Measurements from ENCODE around the gene GLS2.

The GLS2 gene

GRCh38 chr12:56451147-56451546 lies 36.8 kb downstream of the GLS2 start:
- Histone ChIP-seq H3K79me2 (ENCODE audit: insufficient read depth, low read length) (peaks cover 28% of the 10 kb centered on the region), H3K9me2 (replicated peaks; ENCODE audit: insufficient read depth, low read length) (no peaks in the 10 kb centered on the region), H3K4me3 (ENCODE audit: insufficient read depth, low read length, poor library complexity, severe bottlenecking) (no peak overlapping the region), H3K27ac (ENCODE audit: low read depth, low read length) (no peak overlapping the region), H3K4me2 (ENCODE audit: low read depth, low read length, poor library complexity, severe bottlenecking) (no peak overlapping the region), H3F3A (ENCODE audit: insufficient read depth) (peaks cover 18% of the 10 kb centered on the region; the same call in 1 of the 2 replicates), H2AFZ (ENCODE audit: low read depth, low read length, severe bottlenecking) (no peak overlapping the region), H3K9me3 (ENCODE audit: insufficient read depth, low read length) (no peaks in the 10 kb centered on the region), H3K9ac (ENCODE audit: low read length) (no peak overlapping the region), H3K27me3 (ENCODE audit: low read length) (no peaks in the 10 kb centered on the region), H4K20me1 (ENCODE audit: low read depth, low read length) (no peaks in the 10 kb centered on the region), H3K36me3 (ENCODE audit: low read length) (no peaks in the 10 kb centered on the region)
- no peak for TF ChIP-seq EZH2phosphoT487 (conservative IDR thresholded peaks at IDR 0.05; ENCODE audit: low read length)
- TF ChIP-seq CTCF (IDR thresholded peaks at IDR 0.05; ENCODE audit: insufficient read depth, low read length, poor library complexity, severe bottlenecking) = no peak

- H3K27me3 ChIP-seq (ENCODE audit: low read length) = no peaks in the 10 kb centered on the region
- H4K20me1 ChIP-seq (ENCODE audit: low read depth, low read length) = no peaks in the 10 kb centered on the region
- H3K36me3 ChIP-seq (ENCODE audit: low read length) = no peaks in the 10 kb centered on the region
- TF ChIP-seq CTCF (IDR thresholded peaks at IDR 0.05; ENCODE audit: insufficient read depth, low read length, poor library complexity, severe bottlenecking) = no peak
- TF ChIP-seq EZH2phosphoT487 (conservative IDR thresholded peaks at IDR 0.05; ENCODE audit: low read length) = no peak
- H3K79me2 ChIP-seq (ENCODE audit: insufficient read depth, low read length) = peaks cover 34% of the 10 kb centered on the region
- peak overlapping the region; percentile 22 for H2AFZ ChIP-seq (ENCODE audit: low read depth, low read length, severe bottlenecking)
- no peaks in the 10 kb centered on the region for H3K9me2 ChIP-seq (replicated peaks; ENCODE audit: insufficient read depth, low read length)
- H3K27ac ChIP-seq (ENCODE audit: low read depth, low read length) = no peak overlapping the region
- H3K9ac ChIP-seq (ENCODE audit: low read length) = peak overlapping the region; percentile 94
- H3F3A ChIP-seq (ENCODE audit: insufficient read depth) = peaks cover 18% of the 10 kb centered on the region; the same call in 1 of the 2 replicates
- no peaks in the 10 kb centered on the region for H3K9me3 ChIP-seq (ENCODE audit: insufficient read depth, low read length)
- H3K4me3 ChIP-seq (ENCODE audit: insufficient read depth, low read length, poor library complexity, severe bottlenecking) = no peak overlapping the region
- H3K4me2 ChIP-seq (ENCODE audit: low read depth, low read length, poor library complexity, severe bottlenecking) = peak overlapping the region; percentile 92
Measured at GRCh38 chr12:56450241-56450640, 37.7 kb downstream of the GLS2 start.

GRCh38 chr12:56449622-56449984 lies 38.4 kb downstream of the GLS2 start:
- peak overlapping the region; percentile 92 for H3K4me2 ChIP-seq (ENCODE audit: low read depth, low read length, poor library complexity, severe bottlenecking)
- H3K4me3 ChIP-seq (ENCODE audit: insufficient read depth, low read length, poor library complexity, severe bottlenecking) = peak overlapping the region; percentile 89
- H3K9me3 ChIP-seq (ENCODE audit: insufficient read depth, low read length) = no peaks in the 10 kb centered on the region

More at GRCh38 chr12:56449622-56449984, 38.4 kb downstream of the GLS2 start:
- peak overlapping the region; percentile 49 for H2AFZ ChIP-seq (ENCODE audit: low read depth, low read length, severe bottlenecking)
- TF ChIP-seq CTCF (IDR thresholded peaks at IDR 0.05; ENCODE audit: insufficient read depth, low read length, poor library complexity, severe bottlenecking) (no peak), EZH2phosphoT487 (conservative IDR thresholded peaks at IDR 0.05; ENCODE audit: low read length) (no peak)
- H3K9ac ChIP-seq (ENCODE audit: low read length) = peak overlapping the region; percentile 94
- H3K9me2 ChIP-seq (replicated peaks; ENCODE audit: insufficient read depth, low read length) = no peaks in the 10 kb centered on the region
- no peaks in the 10 kb centered on the region for H4K20me1 ChIP-seq (ENCODE audit: low read depth, low read length)
- H3K36me3 ChIP-seq (ENCODE audit: low read length) = no peaks in the 10 kb centered on the region
- no peaks in the 10 kb centered on the region for H3K27me3 ChIP-seq (ENCODE audit: low read length)
- H3K79me2 ChIP-seq (ENCODE audit: insufficient read depth, low read length) = peaks cover 38% of the 10 kb centered on the region
- peak overlapping the region; percentile 91 for H3K27ac ChIP-seq (ENCODE audit: low read depth, low read length)
- peaks cover 18% of the 10 kb centered on the region; the same call in 1 of the 2 replicates for H3F3A ChIP-seq (ENCODE audit: insufficient read depth)
